ENCODE results near the gene FCER1G.
"Not testable (repeated sequence)": the region's sequence is repeated elsewhere in the genome, so short reads cannot be mapped to it uniquely, and the experiment has no call there.

DNA sequence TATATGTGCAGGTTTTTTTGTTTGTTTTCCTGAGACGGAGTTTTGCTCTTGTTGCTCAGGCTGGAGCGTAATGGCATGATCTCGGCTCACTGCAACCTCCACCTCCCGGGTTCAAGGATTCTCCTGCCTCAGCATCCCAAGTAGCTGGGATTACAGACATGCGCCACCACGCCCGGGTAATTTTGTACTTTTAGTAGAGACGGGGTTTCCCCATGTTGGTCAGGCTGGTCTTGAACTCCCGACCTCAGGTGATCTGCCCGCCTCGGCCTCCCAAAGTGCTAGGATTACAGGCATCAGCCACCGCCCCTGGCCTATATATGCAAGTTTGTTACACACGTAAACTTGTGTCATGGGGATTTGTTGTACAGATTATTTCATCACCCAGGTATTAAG is 9.6 kb downstream of the FCER1G start:
- TF ChIP-seq EZH2 (IDR thresholded peaks at IDR 0.05): not testable (repeated sequence)
- TF ChIP-seq, protein P1, sequence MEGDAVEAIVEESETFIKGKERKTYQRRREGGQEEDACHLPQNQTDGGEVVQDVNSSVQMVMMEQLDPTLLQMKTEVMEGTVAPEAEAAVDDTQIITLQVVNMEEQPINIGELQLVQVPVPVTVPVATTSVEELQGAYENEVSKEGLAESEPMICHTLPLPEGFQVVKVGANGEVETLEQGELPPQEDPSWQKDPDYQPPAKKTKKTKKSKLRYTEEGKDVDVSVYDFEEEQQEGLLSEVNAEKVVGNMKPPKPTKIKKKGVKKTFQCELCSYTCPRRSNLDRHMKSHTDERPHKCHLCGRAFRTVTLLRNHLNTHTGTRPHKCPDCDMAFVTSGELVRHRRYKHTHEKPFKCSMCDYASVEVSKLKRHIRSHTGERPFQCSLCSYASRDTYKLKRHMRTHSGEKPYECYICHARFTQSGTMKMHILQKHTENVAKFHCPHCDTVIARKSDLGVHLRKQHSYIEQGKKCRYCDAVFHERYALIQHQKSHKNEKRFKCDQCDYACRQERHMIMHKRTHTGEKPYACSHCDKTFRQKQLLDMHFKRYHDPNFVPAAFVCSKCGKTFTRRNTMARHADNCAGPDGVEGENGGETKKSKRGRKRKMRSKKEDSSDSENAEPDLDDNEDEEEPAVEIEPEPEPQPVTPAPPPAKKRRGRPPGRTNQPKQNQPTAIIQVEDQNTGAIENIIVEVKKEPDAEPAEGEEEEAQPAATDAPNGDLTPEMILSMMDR (IDR thresholded peaks at IDR 0.05): not testable (repeated sequence)
